Stimulated activated CD4-positive, alpha-beta T cell treated with anti-CD3 and anti-CD28 coated beads, Interleukin-1b, Interleukin-23, amount 100 ng/mL, for 24 hours (primary cell): ENCODE data around the gene GALNT12.
A peak's percentile ranks its signal among the peaks of the same experiment; 100 is the strongest.

ENCODE experiments used
- DNase-seq, 4 experiments: peaks; one replicate each; pipeline ENCODE4 v3.0.0-alpha.2; 2020; ENCODE audit warnings: low read depth in 4 of 4, low spot score in 1 of 4

GALNT12 gene

GRCh38 chr9:98801561-98801960 lies 5.9 kb upstream of the GALNT12 start:
- no peak for DNase-seq

- DNase-seq: no peak
These were observed 5.5 kb upstream of the GALNT12 start for GRCh38 chr9:98801969-98802371.

- no peak for DNase-seq
These were observed 3.4 kb upstream of the GALNT12 start for GRCh38 chr9:98804083-98804482.

GRCh38 chr9:98805506-98806272 lies 1.8 kb upstream of the GALNT12 start:
- DNase-seq: no peak

- DNase-seq: no peak
These were observed 955 bp upstream of the GALNT12 start for GRCh38 chr9:98806394-98807035.

GRCh38 chr9:98807814-98808195 lies 335 bp downstream of the GALNT12 start:
- DNase-seq: peak in 1 of 4 experiments; percentile 18

- DNase-seq: no peak
These were observed 943 bp downstream of the GALNT12 start for GRCh38 chr9:98808411-98808815.

GRCh38 chr9:98808875-98809274 lies 1.4 kb downstream of the GALNT12 start:
- no peak for DNase-seq

GRCh38 chr9:98809311-98810101 lies 2.0 kb downstream of the GALNT12 start:
- DNase-seq: no peak

- no peak for DNase-seq
These were observed 2.8 kb downstream of the GALNT12 start for GRCh38 chr9:98810102-98810842.

GRCh38 chr9:98811051-98811650 lies 3.7 kb downstream of the GALNT12 start:
- DNase-seq: no peak

- DNase-seq: no peak
These were observed 8.0 kb downstream of the GALNT12 start for GRCh38 chr9:98815391-98815951.

GRCh38 chr9:98818764-98819163 lies 11.3 kb downstream of the GALNT12 start:
- no peak for DNase-seq

GRCh38 chr9:98819231-98819630 lies 11.8 kb downstream of the GALNT12 start:
- no peak for DNase-seq

- no peak for DNase-seq
These were observed 14.4 kb downstream of the GALNT12 start for GRCh38 chr9:98821831-98822230.

- no peak for DNase-seq
These were observed 15.2 kb downstream of the GALNT12 start for GRCh38 chr9:98822661-98823060.

- no peak for DNase-seq
These were observed 16.3 kb downstream of the GALNT12 start for GRCh38 chr9:98823666-98824334.

GRCh38 chr9:98825414-98825813 lies 17.9 kb downstream of the GALNT12 start:
- no peak for DNase-seq

- DNase-seq: no peak
These were observed 19.2 kb downstream of the GALNT12 start for GRCh38 chr9:98826716-98827115.

GRCh38 chr9:98829766-98830165 lies 22.3 kb downstream of the GALNT12 start:
- DNase-seq: no peak
